Astrocyte (in vitro differentiated cells and primary cell): Measurements from ENCODE around the gene DTNA.

Experiments
- EZH2 ChIP-seq: IDR thresholded peaks from 2 replicates; pipeline ENCODE4 v1.6.1; 2012; ENCODE audit warnings: mild to moderate bottlenecking, low read length, inconsistent platforms; ENCODE audit not compliant: insufficient read depth
- TF ChIP-seq, protein P1 (sequence below): IDR thresholded peaks from 2 replicates; pipeline ENCODE4 v1.5.1; 2011; ENCODE audit warnings: low read depth, mild to moderate bottlenecking, inconsistent platforms, low read length, moderate library complexity; ENCODE audit not compliant: insufficient read depth

DNA sequence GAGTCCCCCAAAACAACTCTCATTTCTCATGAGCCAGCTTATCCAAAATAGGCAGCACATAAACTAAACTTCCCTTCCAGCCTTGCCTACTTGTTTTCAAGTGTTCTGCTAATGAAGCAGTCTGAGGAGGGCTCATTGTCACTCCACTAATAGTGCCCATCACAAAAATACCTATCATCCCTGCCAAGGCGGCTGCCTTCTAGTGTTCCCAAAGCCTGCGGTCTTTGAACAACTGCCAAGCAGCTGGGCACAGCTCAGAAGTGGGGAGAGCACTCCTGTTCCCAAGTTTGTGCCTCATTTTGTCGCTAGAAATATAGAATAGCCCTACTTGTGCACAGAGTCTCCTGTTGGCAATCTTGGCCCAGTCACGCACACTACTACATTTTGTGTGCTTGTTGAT, 50.3 kb downstream of the DTNA start:
- TF ChIP-seq, protein P1, sequence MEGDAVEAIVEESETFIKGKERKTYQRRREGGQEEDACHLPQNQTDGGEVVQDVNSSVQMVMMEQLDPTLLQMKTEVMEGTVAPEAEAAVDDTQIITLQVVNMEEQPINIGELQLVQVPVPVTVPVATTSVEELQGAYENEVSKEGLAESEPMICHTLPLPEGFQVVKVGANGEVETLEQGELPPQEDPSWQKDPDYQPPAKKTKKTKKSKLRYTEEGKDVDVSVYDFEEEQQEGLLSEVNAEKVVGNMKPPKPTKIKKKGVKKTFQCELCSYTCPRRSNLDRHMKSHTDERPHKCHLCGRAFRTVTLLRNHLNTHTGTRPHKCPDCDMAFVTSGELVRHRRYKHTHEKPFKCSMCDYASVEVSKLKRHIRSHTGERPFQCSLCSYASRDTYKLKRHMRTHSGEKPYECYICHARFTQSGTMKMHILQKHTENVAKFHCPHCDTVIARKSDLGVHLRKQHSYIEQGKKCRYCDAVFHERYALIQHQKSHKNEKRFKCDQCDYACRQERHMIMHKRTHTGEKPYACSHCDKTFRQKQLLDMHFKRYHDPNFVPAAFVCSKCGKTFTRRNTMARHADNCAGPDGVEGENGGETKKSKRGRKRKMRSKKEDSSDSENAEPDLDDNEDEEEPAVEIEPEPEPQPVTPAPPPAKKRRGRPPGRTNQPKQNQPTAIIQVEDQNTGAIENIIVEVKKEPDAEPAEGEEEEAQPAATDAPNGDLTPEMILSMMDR, result no peak
- TF ChIP-seq EZH2, result no peak
